Neural crest cell (in vitro differentiated cells): ENCODE measurements around the gene PFKP. TPM values are rescaled to one million over a fixed set of nuclear protein-coding genes. Genes with fewer than 3 reads are reported as not detected.

ENCODE experiments used
- DNase-seq: peaks from one replicate; pipeline ENCODE4 v3.0.0; 2021; ENCODE audit warnings: low read depth, mixed read lengths, low spot score
- H3K27ac Mint-ChIP-seq: one replicate; pipeline ENCODE4 v1.8.0; 2021; ENCODE audit warnings: mild to moderate bottlenecking, mixed read lengths; ENCODE audit not compliant: unreplicated experiment
- H3K27me3 Mint-ChIP-seq: 2 replicates; pipeline ENCODE4 v1.8.0; 2021; ENCODE audit warnings: low read depth, mild to moderate bottlenecking, mixed read lengths
- H3K36me3 Mint-ChIP-seq: 2 replicates; pipeline ENCODE4 v1.8.0; 2021; ENCODE audit warnings: low read depth, mild to moderate bottlenecking, mixed read lengths
- H3K4me1 Mint-ChIP-seq: 2 replicates; pipeline ENCODE4 v1.8.0; 2021; ENCODE audit warnings: mixed read lengths
- H3K4me3 Mint-ChIP-seq: one replicate; pipeline ENCODE4 v1.8.0; 2021; ENCODE audit warnings: mild to moderate bottlenecking, mixed read lengths
- H3K9me3 Mint-ChIP-seq: 2 replicates; pipeline ENCODE4 v1.8.0; 2021; ENCODE audit warnings: mixed read lengths
- total RNA-seq: library from RNA; stranded (reverse); gene quantifications from 2 replicates; pipeline ENCODE4 v1.2.1, GENCODE V29; 2021
- TF ChIP-seq, protein P1 (sequence below): fragments of 200-600 bp; sonication (generic); conservative IDR thresholded peaks from 2 replicates; pipeline ENCODE4 v1.5.0; 2021; ENCODE audit warnings: antibody characterized with exemption, mild to moderate bottlenecking

Gene PFKP
- total RNA-seq, 1 donor from 2014 or later: 18.9 TPM

DNA sequence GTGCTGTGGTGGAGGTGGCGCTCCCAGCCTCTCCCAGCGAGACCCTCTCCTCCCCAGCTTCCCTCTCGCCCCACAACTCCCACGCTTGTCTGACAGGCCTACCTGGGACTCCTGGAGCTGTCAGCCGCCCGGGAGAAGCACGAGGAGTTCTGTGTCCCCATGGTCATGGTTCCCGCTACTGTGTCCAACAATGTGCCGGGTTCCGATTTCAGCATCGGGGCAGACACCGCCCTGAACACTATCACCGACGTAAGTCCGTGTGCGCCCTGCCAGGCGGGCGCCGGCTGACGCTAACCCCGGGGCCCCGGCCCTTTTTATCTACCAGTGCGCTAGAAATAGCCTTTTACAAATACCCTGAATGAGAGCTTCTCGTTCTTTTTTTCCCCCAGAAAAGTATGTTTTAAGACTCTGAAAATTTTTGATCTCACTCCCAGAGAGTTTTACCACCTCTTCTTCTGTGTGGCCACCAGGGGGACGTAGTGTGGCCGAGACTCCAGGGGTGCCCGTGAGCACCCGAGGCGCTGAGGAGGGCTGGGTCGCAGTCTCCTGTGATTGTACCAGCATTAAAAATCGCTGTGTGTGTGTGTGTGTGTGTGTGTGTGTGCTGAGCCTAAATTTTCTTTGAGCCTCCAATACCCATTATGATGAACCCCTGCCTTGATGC is 52.6 kb downstream of the PFKP start:
- no peaks in the 10 kb centered on the region for H3K27me3 Mint-ChIP-seq
- TF ChIP-seq, protein P1, sequence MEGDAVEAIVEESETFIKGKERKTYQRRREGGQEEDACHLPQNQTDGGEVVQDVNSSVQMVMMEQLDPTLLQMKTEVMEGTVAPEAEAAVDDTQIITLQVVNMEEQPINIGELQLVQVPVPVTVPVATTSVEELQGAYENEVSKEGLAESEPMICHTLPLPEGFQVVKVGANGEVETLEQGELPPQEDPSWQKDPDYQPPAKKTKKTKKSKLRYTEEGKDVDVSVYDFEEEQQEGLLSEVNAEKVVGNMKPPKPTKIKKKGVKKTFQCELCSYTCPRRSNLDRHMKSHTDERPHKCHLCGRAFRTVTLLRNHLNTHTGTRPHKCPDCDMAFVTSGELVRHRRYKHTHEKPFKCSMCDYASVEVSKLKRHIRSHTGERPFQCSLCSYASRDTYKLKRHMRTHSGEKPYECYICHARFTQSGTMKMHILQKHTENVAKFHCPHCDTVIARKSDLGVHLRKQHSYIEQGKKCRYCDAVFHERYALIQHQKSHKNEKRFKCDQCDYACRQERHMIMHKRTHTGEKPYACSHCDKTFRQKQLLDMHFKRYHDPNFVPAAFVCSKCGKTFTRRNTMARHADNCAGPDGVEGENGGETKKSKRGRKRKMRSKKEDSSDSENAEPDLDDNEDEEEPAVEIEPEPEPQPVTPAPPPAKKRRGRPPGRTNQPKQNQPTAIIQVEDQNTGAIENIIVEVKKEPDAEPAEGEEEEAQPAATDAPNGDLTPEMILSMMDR: peak; percentile 61
- peaks cover 3% of the 10 kb centered on the region for H3K4me1 Mint-ChIP-seq
- H3K4me3 Mint-ChIP-seq: no peak overlapping the region
- peaks cover 5% of the 10 kb centered on the region for H3K36me3 Mint-ChIP-seq
- DNase-seq: peak; percentile 12
- H3K9me3 Mint-ChIP-seq: no peaks in the 10 kb centered on the region
- H3K27ac Mint-ChIP-seq: no peak overlapping the region

DNA sequence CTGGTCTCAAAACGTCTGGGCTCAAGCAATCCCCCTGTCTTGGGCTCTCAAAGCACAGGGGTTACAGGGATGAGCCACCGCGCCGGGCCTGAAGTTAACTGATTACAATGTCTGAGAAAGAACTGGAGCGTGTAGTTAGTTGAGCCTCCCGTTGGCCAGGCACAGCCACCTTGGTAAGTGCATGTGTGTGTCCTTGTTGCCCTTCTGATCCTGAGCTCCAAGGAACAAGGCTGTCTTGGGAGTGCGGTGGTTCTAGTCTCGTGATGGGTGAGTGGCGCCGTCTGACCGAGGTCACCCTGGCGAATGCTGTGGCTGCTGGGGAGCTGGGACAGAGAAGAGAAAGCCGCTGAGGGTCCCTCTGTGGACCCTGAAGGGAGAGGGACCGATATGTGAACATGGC is 54.7 kb downstream of the PFKP start:
- Mint-ChIP-seq H3K4me3 (no peak overlapping the region), H3K27me3 (no peaks in the 10 kb centered on the region), H3K4me1 (no peaks in the 10 kb centered on the region), H3K9me3 (no peaks in the 10 kb centered on the region), H3K36me3 (peaks cover 5% of the 10 kb centered on the region), H3K27ac (no peak overlapping the region)
- DNase-seq: no peak
- TF ChIP-seq, protein P1: no peak

DNA sequence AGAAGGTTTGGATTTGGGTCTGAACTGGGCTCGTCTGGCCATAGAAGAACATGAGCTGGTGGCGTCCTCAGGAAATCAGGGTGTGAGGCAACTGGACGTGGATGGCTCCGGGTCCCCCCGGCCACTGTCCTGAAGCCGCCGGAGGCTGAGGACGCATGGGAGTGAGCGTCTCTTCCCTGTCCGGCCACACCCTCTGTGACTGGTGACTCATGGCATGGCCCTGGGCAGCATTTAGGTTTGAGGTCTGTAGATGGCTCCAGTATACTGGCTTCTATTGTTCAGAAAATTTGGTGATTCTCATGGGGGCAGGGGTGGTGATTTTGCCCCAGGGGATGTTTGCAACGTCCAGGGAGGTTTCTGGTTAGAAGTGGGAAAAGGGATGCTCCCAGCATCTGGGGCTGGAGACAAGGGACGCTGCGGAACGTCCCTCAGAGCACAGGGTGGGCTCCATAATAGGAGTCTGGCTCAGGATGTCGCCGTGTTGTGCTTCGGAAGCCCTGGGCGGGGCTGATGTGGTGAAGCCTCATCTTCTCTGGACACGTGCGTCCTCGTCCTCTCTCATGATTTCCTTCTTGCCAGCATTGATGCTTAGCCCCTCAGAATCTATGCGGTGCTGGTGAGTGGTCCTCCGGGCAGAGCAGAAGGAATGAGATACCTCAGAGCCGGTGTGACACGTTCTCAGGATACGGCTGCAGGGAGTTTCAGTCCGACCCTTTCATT is 55.3 kb downstream of the PFKP start:
- TF ChIP-seq, protein P1: no peak
- H3K27me3 Mint-ChIP-seq: no peaks in the 10 kb centered on the region
- H3K27ac Mint-ChIP-seq: no peak overlapping the region
- no peak overlapping the region for H3K4me3 Mint-ChIP-seq
- no peak for DNase-seq
- H3K4me1 Mint-ChIP-seq: no peaks in the 10 kb centered on the region
- no peaks in the 10 kb centered on the region for H3K9me3 Mint-ChIP-seq
- H3K36me3 Mint-ChIP-seq: peaks cover 5% of the 10 kb centered on the region

DNA sequence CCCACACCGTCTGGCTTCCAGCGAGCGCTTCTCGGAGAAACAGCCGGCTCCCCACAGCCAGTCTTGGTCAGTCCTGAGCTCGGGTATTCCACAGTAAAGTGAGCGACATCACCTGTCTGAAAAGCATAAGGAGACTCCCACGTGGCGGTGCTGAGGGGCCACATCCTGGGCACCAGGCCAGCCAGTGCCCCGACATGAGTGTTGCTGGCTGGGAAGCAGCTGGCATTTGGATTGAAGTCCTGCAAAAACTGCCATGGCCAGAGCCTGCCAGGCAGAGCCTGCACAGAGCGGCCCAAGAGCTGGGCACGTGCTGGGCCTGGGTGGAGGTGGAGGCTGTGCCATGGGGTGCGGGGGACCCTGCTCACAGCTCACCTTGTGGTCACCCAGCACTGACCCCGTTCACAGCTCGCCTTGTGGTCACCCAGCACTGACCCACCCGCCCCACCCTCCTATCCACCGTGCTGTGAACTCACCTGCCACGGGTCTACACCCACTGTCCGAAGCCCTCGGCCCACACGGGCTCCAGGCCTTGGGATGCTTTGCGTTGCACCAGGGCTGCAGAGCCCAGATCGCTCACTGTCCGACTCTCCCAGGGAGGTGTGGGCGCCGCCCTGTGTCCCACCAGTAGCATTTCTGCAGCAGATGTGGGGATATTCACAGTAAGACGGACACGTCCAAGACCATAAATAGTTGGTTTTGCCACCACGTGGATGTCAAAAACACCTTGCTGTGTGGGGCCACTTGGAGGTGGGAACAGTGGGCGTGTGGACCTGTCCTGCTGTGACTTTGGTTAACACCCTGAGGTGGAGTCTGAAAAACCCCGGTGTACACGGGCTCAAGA is 56.4 kb downstream of the PFKP start:
- peaks cover under 1% of the 10 kb centered on the region for H3K36me3 Mint-ChIP-seq
- no peak for DNase-seq
- TF ChIP-seq, protein P1: no peak
- no peak overlapping the region for H3K27ac Mint-ChIP-seq
- no peaks in the 10 kb centered on the region for H3K4me1 Mint-ChIP-seq
- H3K9me3 Mint-ChIP-seq: no peaks in the 10 kb centered on the region
- H3K4me3 Mint-ChIP-seq: no peak overlapping the region
- H3K27me3 Mint-ChIP-seq: no peaks in the 10 kb centered on the region

DNA sequence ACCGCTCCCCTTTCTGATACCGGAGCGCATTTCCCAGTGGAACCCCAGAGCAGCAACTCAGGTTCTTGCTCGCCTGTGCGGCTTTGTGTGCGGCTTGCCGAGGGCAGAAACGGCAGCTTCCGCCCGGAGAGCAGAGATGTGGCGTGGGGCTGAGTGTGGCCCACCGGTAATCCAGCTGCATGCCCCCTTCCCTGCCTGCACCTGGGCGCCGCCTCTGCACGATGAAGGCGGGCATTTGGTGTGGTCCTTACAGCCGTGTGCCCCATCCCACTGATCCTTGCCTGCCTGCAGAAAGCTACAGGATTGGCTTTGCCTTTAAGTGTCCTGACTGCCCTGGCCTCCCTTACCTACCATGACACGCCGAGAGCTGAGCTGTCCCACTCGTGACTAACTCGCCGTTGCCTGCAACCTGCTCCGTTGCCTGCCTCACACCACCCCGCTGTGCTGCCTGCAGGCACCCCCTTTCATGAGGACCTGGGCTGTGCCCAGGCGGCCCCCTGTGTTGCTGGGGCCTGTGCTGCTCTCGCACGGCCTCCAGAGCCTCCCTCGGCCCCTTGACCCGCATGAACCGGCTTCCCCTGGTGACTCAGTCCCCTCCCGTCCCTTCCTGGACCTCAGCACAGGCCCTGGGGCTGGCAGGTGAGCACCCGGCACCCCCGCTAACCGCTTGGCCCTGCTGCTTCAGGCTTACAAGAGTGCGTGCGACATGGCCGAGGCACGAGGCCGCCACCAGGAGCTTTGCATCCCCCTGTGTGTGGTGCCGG is 57.2 kb downstream of the PFKP start:
- Mint-ChIP-seq H3K27ac (no peak overlapping the region), H3K4me3 (no peak overlapping the region), H3K27me3 (no peaks in the 10 kb centered on the region), H3K9me3 (no peaks in the 10 kb centered on the region), H3K4me1 (no peaks in the 10 kb centered on the region), H3K36me3 (no peaks in the 10 kb centered on the region)
- no peak for DNase-seq
- TF ChIP-seq, protein P1: no peak
